Neural crest cell (in vitro differentiated cells): Measurements from ENCODE around the gene SGMS1. TPM values are rescaled to one million over a fixed set of nuclear protein-coding genes. Genes with fewer than 3 reads are reported as not detected.

Source experiments
- DNase-seq: peaks from one replicate; pipeline ENCODE4 v3.0.0; 2021; ENCODE audit warnings: low read depth, mixed read lengths, low spot score
- H3K27ac Mint-ChIP-seq: one replicate; pipeline ENCODE4 v1.8.0; 2021; ENCODE audit warnings: mild to moderate bottlenecking, mixed read lengths; ENCODE audit not compliant: unreplicated experiment
- H3K27me3 Mint-ChIP-seq: 2 replicates; pipeline ENCODE4 v1.8.0; 2021; ENCODE audit warnings: low read depth, mild to moderate bottlenecking, mixed read lengths
- H3K36me3 Mint-ChIP-seq: 2 replicates; pipeline ENCODE4 v1.8.0; 2021; ENCODE audit warnings: low read depth, mild to moderate bottlenecking, mixed read lengths
- H3K4me1 Mint-ChIP-seq: 2 replicates; pipeline ENCODE4 v1.8.0; 2021; ENCODE audit warnings: mixed read lengths
- H3K4me3 Mint-ChIP-seq: one replicate; pipeline ENCODE4 v1.8.0; 2021; ENCODE audit warnings: mild to moderate bottlenecking, mixed read lengths
- H3K9me3 Mint-ChIP-seq: 2 replicates; pipeline ENCODE4 v1.8.0; 2021; ENCODE audit warnings: mixed read lengths
- CTCF ChIP-seq: fragments of 200-600 bp; sonication (generic); conservative IDR thresholded peaks from 2 replicates; pipeline ENCODE4 v1.5.0; 2021; ENCODE audit warnings: antibody characterized with exemption, mild to moderate bottlenecking
- total RNA-seq: library from RNA; stranded (reverse); gene quantifications from 2 replicates; pipeline ENCODE4 v1.2.1, GENCODE V29; 2021

The SGMS1 gene
- total RNA-seq, 1 donor from 2014 or later, result 14.4 TPM

GRCh38 chr10:50395851-50396250 is 227.9 kb downstream of the SGMS1 start:
- Mint-ChIP-seq H3K27ac (no peak overlapping the region), H3K36me3 (peaks cover 3% of the 10 kb centered on the region), H3K4me1 (peaks cover 3% of the 10 kb centered on the region), H3K27me3 (no peaks in the 10 kb centered on the region), H3K4me3 (no peak overlapping the region), H3K9me3 (no peaks in the 10 kb centered on the region)
- no peak for DNase-seq
- no peak for TF ChIP-seq CTCF

DNA sequence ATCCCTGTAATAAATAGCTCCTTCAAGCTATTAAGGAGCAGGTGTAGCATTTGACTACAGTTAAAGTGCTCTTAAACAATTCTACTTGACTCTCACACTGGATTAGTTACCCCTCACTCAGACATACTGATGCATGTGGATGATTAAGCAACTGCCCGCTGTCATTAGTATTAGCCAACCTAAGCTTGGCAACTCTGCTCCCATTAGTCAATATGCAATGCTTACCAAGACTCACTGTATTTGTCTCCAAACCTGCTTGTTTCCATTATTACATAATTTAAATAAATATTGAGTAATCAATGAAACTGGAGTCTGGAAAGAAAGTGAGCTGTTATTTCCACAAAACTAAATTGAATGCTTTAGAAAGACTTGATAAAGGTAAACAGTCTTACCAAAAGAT is 228.5 kb downstream of the SGMS1 start:
- no peak for DNase-seq
- Mint-ChIP-seq H3K4me3 (no peak overlapping the region), H3K9me3 (no peaks in the 10 kb centered on the region), H3K27me3 (no peaks in the 10 kb centered on the region), H3K36me3 (peaks cover 3% of the 10 kb centered on the region), H3K27ac (no peak overlapping the region), H3K4me1 (peaks cover 4% of the 10 kb centered on the region)
- TF ChIP-seq CTCF, result no peak

GRCh38 chr10:50394832-50395231 is 228.9 kb downstream of the SGMS1 start:
- no peak for DNase-seq
- H3K36me3 Mint-ChIP-seq, result peaks cover 3% of the 10 kb centered on the region
- TF ChIP-seq CTCF, result no peak
- H3K9me3 Mint-ChIP-seq, result no peaks in the 10 kb centered on the region
- no peaks in the 10 kb centered on the region for H3K27me3 Mint-ChIP-seq
- no peak overlapping the region for H3K4me3 Mint-ChIP-seq
- peaks cover 4% of the 10 kb centered on the region for H3K4me1 Mint-ChIP-seq
- no peak overlapping the region for H3K27ac Mint-ChIP-seq

DNA sequence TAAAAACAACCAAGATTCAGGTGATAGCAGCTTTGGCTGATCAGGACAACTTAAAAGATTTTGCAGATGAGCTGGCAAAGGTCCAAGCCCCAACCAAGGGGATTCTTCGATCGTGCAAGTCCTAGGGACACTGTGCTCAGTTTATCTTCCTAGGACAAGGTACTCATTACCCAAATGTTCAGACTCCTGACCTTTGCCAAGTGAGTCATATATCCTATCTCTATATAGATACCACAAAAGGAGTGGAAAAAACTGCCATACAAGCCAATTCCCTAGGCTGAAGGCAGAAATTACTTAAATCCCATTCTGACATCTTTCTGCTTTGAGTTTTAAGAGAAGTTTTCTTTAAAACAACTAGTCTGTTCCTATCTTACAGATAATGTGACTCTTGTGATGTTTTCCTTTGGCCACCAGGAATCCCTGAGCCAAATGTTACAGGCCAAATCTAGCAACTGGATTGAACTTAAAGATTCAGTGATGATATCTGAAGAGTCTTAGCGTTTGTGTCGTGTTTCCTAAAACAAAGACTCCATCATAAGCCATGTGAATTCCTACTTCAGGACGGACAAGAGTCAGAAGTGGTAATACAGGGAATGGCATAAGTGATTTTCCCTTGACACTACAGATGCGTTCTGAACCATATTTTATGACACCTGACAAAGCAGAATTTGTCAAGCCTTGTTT is 229.8 kb downstream of the SGMS1 start:
- H3K27ac Mint-ChIP-seq, result no peak overlapping the region
- H3K36me3 Mint-ChIP-seq, result peaks cover 3% of the 10 kb centered on the region
- H3K4me3 Mint-ChIP-seq, result no peak overlapping the region
- no peak for TF ChIP-seq CTCF
- no peaks in the 10 kb centered on the region for H3K9me3 Mint-ChIP-seq
- no peak for DNase-seq
- H3K27me3 Mint-ChIP-seq, result no peaks in the 10 kb centered on the region
- peaks cover 4% of the 10 kb centered on the region for H3K4me1 Mint-ChIP-seq

DNA sequence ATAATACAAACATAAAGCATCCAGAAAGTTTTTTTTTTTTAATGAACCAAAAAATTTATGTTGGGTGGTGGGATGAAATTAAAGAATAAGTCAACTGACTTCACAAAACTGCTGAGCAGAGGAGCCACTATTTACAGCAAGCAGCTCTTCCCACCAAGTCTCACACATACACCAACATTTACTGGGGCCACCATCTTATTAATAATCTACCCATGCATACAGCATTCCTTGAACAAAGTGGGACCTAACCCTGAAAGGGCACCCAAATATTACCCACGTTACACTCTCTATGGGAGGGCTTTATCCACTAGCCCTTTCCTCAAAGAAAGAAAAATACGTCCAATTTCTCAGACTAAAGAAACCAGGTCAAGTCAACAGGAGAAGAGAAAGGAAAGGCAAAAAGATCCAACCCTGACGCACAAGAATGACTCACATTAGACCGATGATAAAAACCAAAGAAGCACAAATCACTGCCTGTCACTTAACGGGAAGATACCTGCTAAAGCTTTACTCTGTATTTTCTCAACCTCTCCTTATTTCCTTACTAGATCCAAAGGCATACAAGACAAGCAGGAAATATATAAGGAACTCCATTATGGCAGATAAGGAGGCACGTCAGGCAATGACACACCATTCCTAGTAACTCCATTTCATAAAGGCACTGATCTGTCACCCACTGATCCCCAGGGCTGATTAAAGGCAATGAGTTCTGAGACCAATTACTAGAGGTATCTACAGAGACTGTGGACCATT is 230.6 kb downstream of the SGMS1 start:
- peaks cover 4% of the 10 kb centered on the region for H3K4me1 Mint-ChIP-seq
- no peak for DNase-seq
- H3K36me3 Mint-ChIP-seq, result peaks cover 3% of the 10 kb centered on the region
- H3K27ac Mint-ChIP-seq, result no peak overlapping the region
- H3K9me3 Mint-ChIP-seq, result no peaks in the 10 kb centered on the region
- TF ChIP-seq CTCF, result no peak
- H3K27me3 Mint-ChIP-seq, result no peaks in the 10 kb centered on the region
- no peak overlapping the region for H3K4me3 Mint-ChIP-seq
